H1 (cell line): ENCODE data around the gene MPND. TPM values are rescaled to one million over a fixed set of nuclear protein-coding genes. Genes with fewer than 3 reads are reported as not detected.

ENCODE experiments used
- CTCF ChIA-PET: fragments of 300-600 bp; sonication (Branson Sonifier 250); formaldehyde crosslinking; loops from one replicate; lab custom pipeline; 2021; ENCODE audit not compliant: partially characterized antibody; lab: Charles Lee
- POLR2A ChIA-PET: fragments of 300-600 bp; sonication (Branson Sonifier 250); formaldehyde crosslinking; loops from one replicate; lab custom pipeline; 2021; ENCODE audit warnings: inconsistent platforms; ENCODE audit not compliant: partially characterized antibody; lab: Charles Lee
- DNase-seq, 2 experiments: peaks; one replicate each; pipeline versions ENCODE4 v3.0.0 to v3.0.0-alpha.2; 2010 to 2022; ENCODE audit warnings: low spot score in 2 of 2, low read depth in 1 of 2, mixed read lengths in 1 of 2
- FAIRE-seq: peaks from 2 replicates; lab custom pipeline; 2011; peaks lifted over from hg19 to GRCh38; lab: Jason Lieb, UNC
- H2AFZ ChIP-seq: 2 replicates; pipeline ENCODE4 v1.8.1; 2012; ENCODE audit warnings: low read length, inconsistent platforms
- H2AK5ac ChIP-seq: 2 replicates; pipeline ENCODE4 v1.6.1; 2013; ENCODE audit warnings: low read depth, low read length
- H2BK120ac ChIP-seq: replicated peaks from 2 replicates; pipeline ENCODE3; 2013; ENCODE audit warnings: low read depth, low read length, inconsistent platforms
- H2BK12ac ChIP-seq: 2 replicates; pipeline ENCODE4 v1.6.1; 2013; ENCODE audit warnings: low read depth, low read length
- H2BK15ac ChIP-seq: 2 replicates; pipeline ENCODE4 v1.6.1; 2013; ENCODE audit warnings: low read length
- H2BK20ac ChIP-seq: 2 replicates; pipeline ENCODE4 v1.6.1; 2013; ENCODE audit warnings: low read length
- H2BK5ac ChIP-seq: 2 replicates; pipeline ENCODE4 v1.6.1; 2013; ENCODE audit warnings: low read depth, low read length
- H3K14ac ChIP-seq: 2 replicates; pipeline ENCODE4 v1.6.1; 2013; ENCODE audit warnings: inconsistent platforms; ENCODE audit not compliant: insufficient read length
- H3K18ac ChIP-seq: 2 replicates; pipeline ENCODE4 v1.6.1; 2013; ENCODE audit warnings: low read length; ENCODE audit errors: extremely low read depth
- H3K23ac ChIP-seq: 2 replicates; pipeline ENCODE4 v1.6.1; 2013; ENCODE audit warnings: inconsistent platforms; ENCODE audit not compliant: insufficient read length
- H3K23me2 ChIP-seq: 2 replicates; pipeline ENCODE4 v1.6.1; 2013; ENCODE audit warnings: low read depth, low read length
- H3K27ac ChIP-seq: 2 replicates; pipeline ENCODE4 v1.6.1; 2011; ENCODE audit warnings: low read depth, low read length, inconsistent platforms
- H3K27me3 ChIP-seq, 4 experiments: replicated peaks in 1 of 4; 1 replicate in 1 of 4; 2 replicates in 3 of 4; pipeline versions ENCODE4 v1.6.1 to v1.8.1; 2011 to 2013; ENCODE audit warnings: low read length in 3 of 4, mild to moderate bottlenecking in 3 of 4, inconsistent platforms in 2 of 4, mixed read lengths in 2 of 4, moderate library complexity in 1 of 4; ENCODE audit not compliant: control insufficient read depth in 3 of 4, insufficient read depth in 3 of 4; ENCODE audit errors: extremely low read depth in 1 of 4
- H3K36me3 ChIP-seq, 4 experiments: 2 replicates each; pipeline versions ENCODE4 v1.6.1 to v1.8.1; 2011 to 2013; ENCODE audit warnings: mild to moderate bottlenecking in 4 of 4, low read length in 3 of 4, moderate library complexity in 2 of 4, control low read depth in 1 of 4, inconsistent platforms in 1 of 4; ENCODE audit not compliant: insufficient read depth in 4 of 4, control insufficient read depth in 2 of 4
- H3K4ac ChIP-seq: replicated peaks from 2 replicates; pipeline ENCODE3; 2013; ENCODE audit warnings: low read length, low read depth, mixed read lengths, inconsistent platforms; ENCODE audit not compliant: insufficient read length
- H3K4me1 ChIP-seq, 4 experiments: replicated peaks in 1 of 4; 1 replicate in 1 of 4; 2 replicates in 3 of 4; pipeline versions ENCODE4 v1.6.1 to v1.8.1; 2011 to 2013; ENCODE audit warnings: low read length in 3 of 4, inconsistent platforms in 2 of 4, mixed read lengths in 1 of 4; ENCODE audit not compliant: insufficient read depth in 4 of 4, control insufficient read depth in 3 of 4
- H3K4me2 ChIP-seq, 2 experiments: 2 replicates each; pipeline versions ENCODE4 v1.6.1 to v1.8.1; 2011 to 2013; ENCODE audit warnings: low read depth in 2 of 2, low read length in 2 of 2, control low read depth in 1 of 2, inconsistent platforms in 1 of 2, mild to moderate bottlenecking in 1 of 2; ENCODE audit not compliant: insufficient read depth in 1 of 2
- H3K4me3 ChIP-seq, 4 experiments: fragments of 200-600, 300-600 bp in 1 of 4; sonication (generic), shearing (Covaris generic), sonication (Bioruptor Twin) in 1 of 4; 2 replicates each; pipeline versions ENCODE4 v1.5.1 to v1.8.1; 2011 to 2016; ENCODE audit warnings: low read length in 4 of 4, low read depth in 3 of 4, control low read depth in 2 of 4, inconsistent platforms in 2 of 4, mild to moderate bottlenecking in 2 of 4, mixed read lengths in 1 of 4, moderate library complexity in 1 of 4; ENCODE audit not compliant: insufficient read depth in 2 of 4; ENCODE audit errors: extremely low read depth in 1 of 4
- H3K56ac ChIP-seq: replicated peaks from 2 replicates; pipeline ENCODE3; 2013; ENCODE audit warnings: low read depth, mild to moderate bottlenecking, mixed read lengths, low read length, inconsistent platforms; ENCODE audit not compliant: insufficient read length
- H3K79me1 ChIP-seq: 2 replicates; pipeline ENCODE4 v1.6.1; 2013; ENCODE audit warnings: low read depth, low read length, control low read depth
- H3K79me2 ChIP-seq, 2 experiments: 2 replicates each; pipeline versions ENCODE4 v1.6.1 to v1.8.1; 2012 to 2013; ENCODE audit warnings: low read length in 2 of 2, mild to moderate bottlenecking in 2 of 2, inconsistent platforms in 1 of 2; ENCODE audit not compliant: insufficient read depth in 2 of 2, control insufficient read depth in 1 of 2
- H3K9ac ChIP-seq, 4 experiments: replicated peaks in 1 of 4; 1 replicate in 1 of 4; 2 replicates in 3 of 4; pipeline versions ENCODE4 v1.6.1 to v1.8.1; 2011 to 2013; ENCODE audit warnings: low read depth in 3 of 4, low read length in 3 of 4, control low read depth in 2 of 4, mild to moderate bottlenecking in 2 of 4, moderate library complexity in 2 of 4, inconsistent platforms in 1 of 4; ENCODE audit errors: extremely low read depth in 1 of 4
- H3K9me3 ChIP-seq, 2 experiments: 2 replicates each; pipeline versions ENCODE4 v1.6.1 to v1.8.1; 2012 to 2013; ENCODE audit warnings: mild to moderate bottlenecking in 2 of 2, moderate library complexity in 2 of 2, control low read depth in 1 of 2, inconsistent platforms in 1 of 2, low read depth in 1 of 2, low read length in 1 of 2, mixed read lengths in 1 of 2; ENCODE audit not compliant: insufficient read depth in 2 of 2
- H4K20me1 ChIP-seq, 2 experiments: replicated peaks in 1 of 2; 2 replicates each; pipeline versions ENCODE3 to v1.8.1; 2011 to 2013; ENCODE audit warnings: inconsistent platforms in 2 of 2, low read length in 2 of 2, mild to moderate bottlenecking in 1 of 2; ENCODE audit not compliant: insufficient read depth in 2 of 2, control insufficient read depth in 1 of 2
- H4K5ac ChIP-seq: 2 replicates; pipeline ENCODE4 v1.6.1; 2013; ENCODE audit warnings: low read length, low read depth, mixed read lengths, inconsistent platforms; ENCODE audit not compliant: insufficient read length
- H4K8ac ChIP-seq: 2 replicates; pipeline ENCODE4 v1.8.0; 2013; ENCODE audit warnings: mild to moderate bottlenecking, moderate library complexity, low read length, inconsistent platforms; ENCODE audit not compliant: insufficient read depth; ENCODE audit errors: extremely low read depth
- H4K91ac ChIP-seq: replicated peaks from 2 replicates; pipeline ENCODE3; 2013; ENCODE audit warnings: low read length, mixed read lengths, inconsistent platforms; ENCODE audit not compliant: insufficient read length
- BRCA1 ChIP-seq: IDR thresholded peaks from 2 replicates; pipeline ENCODE4 v1.6.1; 2012; ENCODE audit warnings: low read depth, low read length, improper control_type of control experiment
- EZH2 ChIP-seq: fragments of 200-600 bp; sonication (generic); IDR thresholded peaks from 2 replicates; pipeline ENCODE4 v1.7.1; 2012; ENCODE audit warnings: low read depth, mild to moderate bottlenecking, moderate library complexity, low read length, inconsistent platforms; ENCODE audit not compliant: severe bottlenecking
- POLR2A ChIP-seq, 2 experiments: IDR thresholded peaks; 1 replicate in 1 of 2; 2 replicates in 1 of 2; pipeline ENCODE4 v1.6.1; 2011; ENCODE audit warnings: low read depth in 2 of 2, low read length in 2 of 2, mild to moderate bottlenecking in 2 of 2; ENCODE audit errors: control extremely low read depth in 1 of 2
- RNF2 ChIP-seq: fragments of 200-900, 300-1000 bp; sonication (generic); IDR thresholded peaks from 2 replicates; pipeline ENCODE4 v1.7.1; 2016; ENCODE audit warnings: borderline replicate concordance, low read depth, mild to moderate bottlenecking, antibody characterized with exemption, low read length; ENCODE audit not compliant: poor library complexity, severe bottlenecking; ENCODE audit errors: missing control alignments
- YY1 ChIP-seq: IDR thresholded peaks from 2 replicates; pipeline ENCODE4 v1.6.1; 2011; ENCODE audit warnings: low read depth, mild to moderate bottlenecking, low read length
- WGBS, 2 experiments: shearing (Covaris generic) in 1 of 2; methylation state at CpG; one replicate each; pipeline versions ENCODE4 v1.1.6 to v1.1.7; 2013 to 2015; ENCODE audit warnings: low lambda C conversion rate in 2 of 2, mixed read lengths in 2 of 2, inconsistent platforms in 1 of 2, low coverage in 1 of 2, missing lambda C conversion rate in 1 of 2; ENCODE audit not compliant: insufficient replicate concordance in 2 of 2, insufficient coverage in 1 of 2, insufficient read length in 1 of 2; ENCODE audit errors: extremely low coverage in 1 of 2, missing lambda C conversion rate in 1 of 2; 5-methylcytosine and 5-hydroxymethylcytosine counted together
- polyA plus RNA-seq, 7 experiments: library from polyadenylated mRNA; depleted of rRNA in 3 of 7; stranded (reverse) in 5 of 7; unstranded in 2 of 7; fragments of >200 nt in 5 of 7; fragments of 200-250 nt in 2 of 7; gene quantifications; 1 replicate in 5 of 7; 2 replicates in 1 of 7; 4 replicates in 1 of 7; pipeline versions ENCODE4 v1.2.1 to v1.2.3, GENCODE V29; 2011 to 2013; ENCODE audit warnings: missing spikeins in 2 of 7, mixed read lengths in 2 of 7
- total RNA-seq: library from RNA; stranded (reverse); fragmentation: NEBNext Ultra II Directional; extraction: Animal tissue kit (Norgen Biotek cat#: 25700); gene quantifications from 2 replicates; pipeline ENCODE4 v1.2.1, GENCODE V29; 2021
- TF ChIP-seq, protein P1 (sequence below): IDR thresholded peaks from 2 replicates; pipeline ENCODE4 v1.6.1; 2011; ENCODE audit warnings: low read depth, mild to moderate bottlenecking, low read length; ENCODE audit not compliant: insufficient read depth
- TF ChIP-seq, protein P2 (sequence below): IDR thresholded peaks from 2 replicates; pipeline ENCODE4 v1.6.1; 2012; ENCODE audit warnings: low read length, inconsistent platforms
- TF ChIP-seq, protein P3 (sequence below): IDR thresholded peaks from 2 replicates; pipeline ENCODE4 v1.6.1; 2011; ENCODE audit warnings: low read length, improper control_type of control experiment

The MPND gene
- total and polyA plus RNA-seq, 2 of the 8 experiments (the other 6 are each of a cell fraction or from before 2014, with no cell fraction given): 22.9 to 27.7 TPM

DNA sequence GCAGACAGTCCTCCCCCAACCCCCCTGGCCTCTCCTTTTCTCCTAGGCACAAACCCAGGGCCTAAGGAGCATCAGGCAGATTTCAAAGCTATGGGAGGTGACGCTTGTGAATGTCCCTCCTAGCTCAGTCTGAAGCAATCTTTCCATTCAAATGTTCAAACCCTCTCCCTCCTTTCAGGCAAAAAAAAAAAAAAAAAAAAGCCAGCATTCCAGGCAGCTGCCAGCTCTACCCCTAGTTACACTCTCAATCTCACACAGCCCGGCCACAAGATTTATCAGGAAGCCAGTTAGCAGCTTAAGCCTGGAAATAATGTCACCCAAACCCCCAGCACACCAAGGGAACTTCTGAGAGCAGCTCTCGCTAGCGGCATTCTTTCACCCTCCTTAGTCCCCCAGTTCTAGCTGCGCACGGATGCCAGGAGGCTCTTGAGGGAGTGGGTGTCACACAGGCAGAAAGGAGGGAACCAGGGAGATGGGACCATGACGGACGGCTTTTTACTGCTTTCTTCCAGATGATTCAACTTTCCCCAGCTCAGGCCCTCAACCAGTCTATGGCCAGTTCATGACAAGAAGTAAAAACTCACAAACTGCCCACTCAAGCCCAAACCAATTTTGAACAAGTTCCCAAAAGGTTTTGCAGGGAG is 50.7 kb downstream of the MPND start:
- H3K4ac ChIP-seq: no peak overlapping the region
- H4K91ac ChIP-seq: no peak overlapping the region
- H3K23ac ChIP-seq: no peak overlapping the region
- no peak overlapping the region for H4K5ac ChIP-seq
- no peak overlapping the region for H2AK5ac ChIP-seq
- peaks cover 32% of the 10 kb centered on the region for H3K79me1 ChIP-seq
- H3K27ac ChIP-seq: no peak overlapping the region
- H3K79me2 ChIP-seq: peaks cover 0 to 88% of the 10 kb centered on the region in 2 experiments; a peak in 2 of 4 replicates
- H3K56ac ChIP-seq: no peak overlapping the region
- no peaks in the 10 kb centered on the region for H3K27me3 ChIP-seq
- 75% methylated on average over 8 of the region's 8 CpGs; no CpG with 5 or more reads in 1 of the 2 experiments for WGBS, 2 experiments
- H2AFZ ChIP-seq: no peak overlapping the region
- CTCF ChIA-PET: interaction anchor here (0.6 to 5.6 kb wide), 10 partner anchors 14 to 1121 kb away, joined by 3 to 35 read pairs (median 4); no protein-coding TSS in a partner anchor
- DNase-seq (no peak), FAIRE-seq (no peak)
- H2BK15ac ChIP-seq: no peak overlapping the region
- H2BK120ac ChIP-seq: no peak overlapping the region
- no peaks in the 10 kb centered on the region for H3K9me3 ChIP-seq
- no peak overlapping the region for H3K14ac ChIP-seq
- H3K4me2 ChIP-seq: no peak overlapping the region
- H4K20me1 ChIP-seq: peaks cover 23 to 49% of the 10 kb centered on the region in 2 experiments
- no peak overlapping the region for H2BK12ac ChIP-seq
- POLR2A ChIA-PET: interaction anchor here (1.0 to 5.2 kb wide), 8 partner anchors 8 to 285 kb away, joined by 3 to 57 read pairs (median 4); partner anchors contain the start of gene CHAF1A
- H2BK20ac ChIP-seq: no peak overlapping the region
- peak overlapping the region; percentile 26 for H2BK5ac ChIP-seq
- H3K4me3 ChIP-seq: no peak overlapping the region
- H3K36me3 ChIP-seq: no peaks in the 10 kb centered on the region
- no peaks in the 10 kb centered on the region; the same call in 1 of the 2 replicates for H3K23me2 ChIP-seq
- H3K18ac ChIP-seq: no peak overlapping the region
- H3K9ac ChIP-seq: no peak overlapping the region
- no peak overlapping the region; the same call in 1 of the 2 replicates for H4K8ac ChIP-seq
- peaks cover 10 to 34% (median 24%) of the 10 kb centered on the region in 4 experiments for H3K4me1 ChIP-seq
- no peak for TF ChIP-seq BRCA1
- TF ChIP-seq, protein P1, sequence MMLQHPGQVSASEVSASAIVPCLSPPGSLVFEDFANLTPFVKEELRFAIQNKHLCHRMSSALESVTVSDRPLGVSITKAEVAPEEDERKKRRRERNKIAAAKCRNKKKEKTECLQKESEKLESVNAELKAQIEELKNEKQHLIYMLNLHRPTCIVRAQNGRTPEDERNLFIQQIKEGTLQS: no peak
- TF ChIP-seq, protein P2, sequence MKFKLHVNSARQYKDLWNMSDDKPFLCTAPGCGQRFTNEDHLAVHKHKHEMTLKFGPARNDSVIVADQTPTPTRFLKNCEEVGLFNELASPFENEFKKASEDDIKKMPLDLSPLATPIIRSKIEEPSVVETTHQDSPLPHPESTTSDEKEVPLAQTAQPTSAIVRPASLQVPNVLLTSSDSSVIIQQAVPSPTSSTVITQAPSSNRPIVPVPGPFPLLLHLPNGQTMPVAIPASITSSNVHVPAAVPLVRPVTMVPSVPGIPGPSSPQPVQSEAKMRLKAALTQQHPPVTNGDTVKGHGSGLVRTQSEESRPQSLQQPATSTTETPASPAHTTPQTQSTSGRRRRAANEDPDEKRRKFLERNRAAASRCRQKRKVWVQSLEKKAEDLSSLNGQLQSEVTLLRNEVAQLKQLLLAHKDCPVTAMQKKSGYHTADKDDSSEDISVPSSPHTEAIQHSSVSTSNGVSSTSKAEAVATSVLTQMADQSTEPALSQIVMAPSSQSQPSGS: no peak
- no peak for TF ChIP-seq EZH2
- TF ChIP-seq, protein P3, sequence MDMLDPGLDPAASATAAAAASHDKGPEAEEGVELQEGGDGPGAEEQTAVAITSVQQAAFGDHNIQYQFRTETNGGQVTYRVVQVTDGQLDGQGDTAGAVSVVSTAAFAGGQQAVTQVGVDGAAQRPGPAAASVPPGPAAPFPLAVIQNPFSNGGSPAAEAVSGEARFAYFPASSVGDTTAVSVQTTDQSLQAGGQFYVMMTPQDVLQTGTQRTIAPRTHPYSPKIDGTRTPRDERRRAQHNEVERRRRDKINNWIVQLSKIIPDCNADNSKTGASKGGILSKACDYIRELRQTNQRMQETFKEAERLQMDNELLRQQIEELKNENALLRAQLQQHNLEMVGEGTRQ: no peak
- TF ChIP-seq RNF2: no peak
- no peak for TF ChIP-seq YY1
- TF ChIP-seq POLR2A (IDR thresholded peaks at IDR 0.05; ENCODE audit: control extremely low read depth in 1 of 2, low read depth in 2 of 2, low read length in 2 of 2): no peak
